ENCODE data around the gene ICA1L.

Gene ICA1L

DNA sequence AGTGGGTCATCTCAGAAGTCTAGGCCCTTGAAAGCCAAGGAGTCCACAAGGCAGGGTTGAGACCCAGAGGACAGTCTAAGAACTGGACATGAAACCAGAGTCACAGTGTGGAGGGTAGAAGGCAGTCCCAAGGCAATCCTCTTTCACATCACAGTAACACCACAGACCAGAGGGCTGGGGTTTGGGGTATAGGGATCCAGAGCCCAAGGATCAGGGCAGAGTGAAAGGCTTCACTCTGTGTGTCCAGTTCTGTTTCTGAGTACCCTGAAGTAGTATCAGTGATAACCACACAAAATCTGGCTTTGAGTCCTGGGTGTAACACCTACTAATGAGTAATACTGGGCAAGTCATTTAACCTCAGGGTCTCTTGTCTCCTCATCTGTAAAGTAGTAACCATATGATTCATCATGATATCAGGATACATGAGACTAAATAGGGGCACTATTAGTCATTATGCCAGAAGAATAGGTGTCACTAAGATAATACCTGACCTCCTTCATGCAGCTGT, 91.0 kb downstream of the ICA1L start:
- DNase-seq = no peak

DNA sequence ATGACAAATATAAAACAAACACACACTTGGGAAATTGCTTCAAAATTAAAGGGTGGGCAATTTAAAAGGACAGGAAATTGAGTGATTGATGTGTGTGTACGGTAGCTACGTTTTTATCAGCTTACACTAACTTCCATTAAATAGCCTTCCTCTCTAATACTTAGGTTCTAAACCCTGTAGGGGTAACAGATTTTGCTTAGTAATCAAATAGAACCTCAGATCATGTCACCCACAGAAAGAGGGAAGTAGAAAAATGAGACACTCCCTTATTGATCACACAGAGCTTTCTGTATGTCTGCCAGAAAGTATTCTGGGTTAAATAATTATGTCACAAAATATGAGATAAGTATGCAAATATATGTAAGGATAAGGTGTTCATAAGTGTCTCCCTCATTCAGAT, 93.3 kb downstream of the ICA1L start:
- DNase-seq = peak in 1 of 2 experiments; percentile 23

DNA sequence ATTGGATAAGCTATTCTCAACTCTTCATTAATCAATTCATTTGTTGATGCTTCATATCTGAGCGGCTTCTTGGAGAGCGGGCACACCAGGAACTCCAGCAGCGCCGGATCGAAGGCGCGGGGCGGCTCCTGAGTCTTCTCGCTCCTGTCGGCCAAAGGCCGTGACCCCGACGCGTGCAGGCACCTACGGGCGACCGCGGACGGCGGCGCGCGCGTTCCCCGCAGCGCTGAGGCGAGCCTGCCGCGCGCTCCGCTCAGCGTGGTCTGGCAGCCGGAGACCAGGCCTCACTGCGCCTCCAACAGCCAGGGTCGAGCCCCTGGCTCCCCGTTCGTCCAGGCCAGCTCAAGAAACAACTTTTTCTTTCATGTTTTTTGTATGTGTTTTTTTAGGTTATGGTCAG, 97.5 kb downstream of the ICA1L start:
- DNase-seq = no peak

DNA sequence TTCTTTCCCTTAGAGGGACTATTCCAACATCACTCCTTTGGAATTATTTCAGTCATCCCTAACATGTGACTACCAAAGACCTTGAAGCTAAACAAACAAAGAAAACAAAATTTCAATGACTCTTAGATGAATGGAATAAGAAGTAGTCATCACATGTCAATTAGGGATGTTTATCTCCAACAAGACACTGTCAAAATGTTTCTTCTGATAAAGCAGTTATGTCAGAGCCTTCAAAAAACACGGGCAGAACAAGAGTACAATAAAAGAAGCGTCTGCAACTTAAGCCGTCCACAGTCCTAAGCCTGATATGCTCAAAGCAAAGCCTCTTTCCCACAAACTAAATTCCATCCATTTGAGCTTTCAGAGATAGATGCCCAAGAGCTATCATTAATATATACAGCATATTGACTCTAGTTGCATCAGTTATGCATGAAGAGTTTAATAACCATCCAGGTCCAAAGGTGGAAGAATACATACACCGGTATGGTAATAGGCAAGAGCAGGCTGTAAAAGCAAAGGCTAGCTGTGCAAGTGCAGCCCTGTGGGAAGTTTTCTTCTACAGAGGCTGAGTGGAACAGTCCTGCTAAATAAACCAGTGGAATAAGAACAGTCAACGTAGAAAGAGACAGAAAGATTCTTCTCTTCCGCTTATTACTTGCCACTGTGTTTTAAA, 98.1 kb downstream of the ICA1L start:
- DNase-seq = no peak

DNA sequence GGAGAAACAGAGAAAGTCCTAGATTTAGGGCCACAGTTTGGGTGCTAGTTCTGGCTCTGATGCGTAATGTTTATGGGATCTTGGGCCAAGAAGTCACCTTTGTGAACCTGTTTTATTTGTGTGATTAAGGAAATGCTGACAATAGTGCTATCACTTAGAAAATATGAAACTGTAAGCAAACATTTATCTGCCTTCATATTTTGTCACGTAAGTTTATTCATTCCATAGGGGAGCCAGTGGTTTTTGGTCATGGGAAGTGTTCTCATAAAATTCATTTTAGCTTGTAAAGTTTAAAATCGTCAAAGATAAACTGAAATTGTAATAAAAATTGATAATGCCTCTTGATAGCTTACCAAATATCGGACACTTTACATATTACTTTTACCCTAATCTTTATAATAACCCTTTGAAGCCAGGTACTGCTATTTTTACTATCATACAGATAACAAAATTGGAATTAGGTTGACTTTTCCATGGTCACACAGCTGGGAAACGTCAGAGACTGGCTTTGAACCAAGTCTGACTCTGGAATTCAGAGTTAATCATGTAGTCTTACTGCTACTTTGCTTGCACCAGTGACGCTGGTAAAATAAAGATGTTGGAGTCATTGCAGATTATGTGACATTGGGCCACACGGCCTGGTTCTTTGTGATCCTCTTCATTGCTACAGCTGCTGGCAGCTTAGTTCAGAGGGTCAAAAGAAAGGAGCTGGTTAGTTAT, 99.7 kb downstream of the ICA1L start:
- no peak for DNase-seq

DNA sequence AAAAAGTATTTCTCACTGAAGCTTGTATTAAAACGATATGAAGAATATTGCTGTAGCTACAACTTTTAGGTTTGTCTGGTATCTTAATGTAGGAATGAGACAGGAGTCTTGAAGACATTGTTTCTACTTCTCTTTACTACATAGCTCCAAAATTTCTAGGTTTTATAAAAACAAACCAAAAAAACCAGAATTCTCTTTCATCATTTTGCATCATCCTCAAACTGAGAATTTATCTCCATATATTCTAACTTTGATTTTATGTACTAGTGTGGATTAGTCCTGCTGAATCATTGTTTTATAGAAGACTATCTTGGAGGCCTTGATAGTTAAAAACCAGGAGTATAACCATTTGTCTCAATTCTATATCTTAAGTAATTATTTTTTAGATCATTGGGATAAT, 100.2 kb downstream of the ICA1L start:
- no peak for DNase-seq

DNA sequence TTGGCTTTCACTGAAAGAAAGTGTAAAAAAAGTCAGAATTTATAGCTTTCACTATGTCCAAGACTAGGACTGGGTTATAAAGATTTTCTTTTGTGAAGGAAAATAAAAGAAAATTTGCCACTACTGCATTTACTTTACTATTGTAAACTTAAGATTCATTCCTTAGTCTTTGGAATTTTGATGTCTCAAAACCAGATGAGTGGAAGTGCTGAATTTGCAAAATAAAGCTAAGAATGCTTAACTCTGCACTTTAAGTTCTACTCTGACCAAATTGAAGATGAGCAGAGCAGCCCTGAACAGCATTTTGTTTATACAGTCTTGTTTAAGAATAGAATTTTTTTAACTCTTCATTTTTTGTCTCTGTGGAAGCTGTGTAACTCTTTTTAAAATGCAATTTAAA, 102.4 kb downstream of the ICA1L start:
- DNase-seq = no peak

DNA sequence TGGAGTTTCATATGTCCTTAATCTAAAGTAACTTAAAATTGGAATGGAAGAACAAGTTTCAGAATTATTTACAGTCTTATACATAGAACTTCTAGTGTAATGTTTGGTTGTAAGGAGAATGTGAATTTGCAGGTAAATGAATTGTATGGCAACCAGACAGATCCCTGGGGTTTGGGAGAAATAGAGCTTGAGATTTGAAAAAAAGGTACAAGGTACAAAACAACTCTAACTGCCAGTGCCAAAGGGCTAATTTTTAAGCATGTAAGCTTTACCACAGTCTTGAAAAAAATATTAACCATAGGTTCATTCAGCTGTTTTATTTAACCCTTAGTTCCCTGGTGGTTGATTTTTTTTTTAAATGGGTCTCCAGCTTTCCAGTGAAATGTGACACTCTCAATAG, 103.3 kb downstream of the ICA1L start:
- DNase-seq = no peak

DNA sequence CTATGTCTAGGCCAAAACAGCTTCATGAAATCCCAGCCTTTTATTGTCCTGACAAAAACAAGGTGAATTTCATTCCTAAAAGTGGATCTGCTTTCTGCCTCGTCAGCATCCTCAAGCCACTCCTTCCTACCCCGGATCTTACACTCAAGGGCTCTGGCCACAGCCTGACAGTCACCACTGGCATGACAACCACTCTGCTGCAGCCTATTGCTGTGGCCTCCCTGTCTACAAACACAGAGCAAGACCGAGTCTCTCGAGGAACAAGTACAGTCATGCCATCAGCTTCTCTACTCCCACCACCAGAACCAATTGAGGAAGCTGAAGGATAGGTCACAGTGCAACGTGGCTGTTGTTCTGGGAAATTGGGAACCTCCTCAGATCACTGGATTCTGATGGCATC, 106.1 kb downstream of the ICA1L start:
- DNase-seq = peak in 1 of 2 experiments; percentile 13

DNA sequence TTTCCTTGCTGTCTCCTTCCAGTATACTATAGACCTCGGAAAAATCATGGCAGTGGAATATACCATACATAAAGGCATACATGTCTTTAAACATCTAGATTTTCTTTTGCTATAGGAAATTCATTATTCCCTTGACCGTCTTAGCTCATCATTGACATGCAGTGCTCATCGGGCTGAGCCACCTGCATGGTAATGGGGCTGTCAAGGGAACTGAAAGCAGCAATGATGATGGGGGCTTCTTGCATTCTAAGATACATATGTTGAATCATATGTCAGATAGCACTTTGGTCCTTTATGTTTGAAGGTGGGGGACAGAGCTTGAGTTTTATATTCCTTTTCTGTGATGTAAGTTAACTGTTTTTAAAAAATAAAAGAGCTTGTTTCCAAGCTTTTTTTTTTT, 106.6 kb downstream of the ICA1L start:
- no peak for DNase-seq

DNA sequence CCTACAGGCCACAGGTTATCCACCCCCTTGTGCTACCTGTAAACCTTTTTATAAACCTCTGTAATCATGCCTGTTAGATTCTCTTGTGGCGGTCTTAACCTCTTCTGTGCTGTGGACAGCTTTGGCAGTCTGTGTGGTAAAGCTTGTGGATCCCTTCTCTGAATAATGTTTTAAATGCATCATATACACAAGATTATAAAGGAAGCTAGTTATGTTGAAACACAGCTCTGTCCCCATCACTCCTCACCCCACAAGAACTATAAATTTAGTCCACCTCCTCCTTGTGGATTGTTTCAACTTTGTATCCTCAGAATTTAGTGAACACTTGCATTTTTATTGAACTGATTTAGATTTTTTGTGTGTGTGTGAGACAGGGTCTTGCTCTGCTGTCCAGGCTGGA, 107.7 kb downstream of the ICA1L start:
- DNase-seq = peak in 1 of 2 experiments; percentile 17

DNA sequence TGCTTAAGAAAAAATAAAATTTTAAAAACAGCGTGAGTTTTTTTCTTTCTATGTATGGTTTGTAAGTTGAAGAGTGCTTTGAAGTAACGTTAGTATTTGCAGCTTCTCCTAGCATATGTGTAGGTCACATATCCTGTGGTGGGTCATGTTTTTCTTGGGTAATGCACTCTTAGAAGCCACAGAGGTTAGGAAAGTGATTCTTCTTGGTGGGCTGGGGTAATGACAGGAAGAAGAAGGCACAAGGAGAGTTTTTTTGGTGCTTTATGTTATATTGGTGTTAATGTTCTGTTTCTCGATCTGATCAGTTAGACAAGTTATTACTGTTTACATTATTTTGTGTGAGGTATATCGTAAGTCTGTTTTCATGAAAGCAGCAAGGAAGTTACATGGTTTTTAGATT, 109.0 kb downstream of the ICA1L start:
- peak; percentile 75 to 80 for DNase-seq

DNA sequence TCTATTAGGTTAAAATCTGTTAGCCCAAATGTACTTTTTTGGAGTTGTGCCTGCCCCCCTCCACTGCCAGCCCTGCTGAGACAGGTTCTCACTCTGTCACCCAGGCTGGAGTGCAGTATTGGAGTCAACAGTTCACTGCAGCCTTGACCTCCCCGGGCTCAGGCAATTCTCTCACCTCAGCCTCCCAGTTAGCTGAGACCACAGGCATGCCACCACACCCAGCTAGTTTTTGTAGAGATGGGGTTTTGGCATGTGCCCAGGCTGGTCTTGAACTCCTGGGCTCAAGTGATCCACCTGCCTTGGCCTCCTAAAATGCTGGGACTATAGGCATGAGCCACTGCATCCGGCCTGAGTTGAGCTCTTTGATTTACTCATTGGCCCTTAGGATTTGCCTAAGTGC, 110.7 kb downstream of the ICA1L start:
- DNase-seq = no peak

DNA sequence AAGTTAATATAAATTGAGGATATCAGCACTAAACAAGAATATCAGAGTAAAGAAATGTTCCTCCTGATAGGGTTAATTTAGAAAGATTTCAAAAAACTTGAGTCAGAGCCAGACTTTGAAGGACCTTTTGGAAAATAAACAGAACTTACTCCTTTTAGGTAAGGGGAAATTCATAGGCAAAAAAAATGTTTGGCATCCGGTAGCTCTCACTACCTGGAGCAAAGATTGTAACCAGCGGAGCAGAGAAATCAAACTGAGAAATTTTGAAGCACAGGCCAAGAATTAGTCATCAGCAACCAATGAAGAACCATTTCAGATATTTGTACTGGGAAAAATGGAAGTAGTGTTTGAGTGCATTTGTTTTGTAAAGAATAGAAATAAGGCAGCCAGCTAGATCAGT, 113.0 kb downstream of the ICA1L start:
- DNase-seq = no peak

DNA sequence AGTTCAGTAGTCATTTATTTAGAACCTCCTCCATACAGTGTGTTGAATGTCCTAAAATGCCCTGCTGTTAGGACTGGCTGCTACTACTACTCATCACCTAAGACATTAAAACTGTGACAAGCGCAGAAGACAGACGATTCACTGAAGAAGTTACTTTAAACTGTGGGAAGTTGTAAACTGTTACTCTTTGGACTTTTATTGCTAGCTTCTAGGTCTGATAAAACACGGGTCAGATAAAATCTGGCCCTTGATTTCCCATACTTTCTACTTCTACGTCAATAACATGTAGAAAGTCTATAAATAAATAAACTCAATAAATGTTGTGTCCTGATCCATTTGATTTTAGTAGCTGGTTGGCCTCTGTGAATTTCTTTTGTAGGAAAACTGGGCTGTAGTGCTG, 113.4 kb downstream of the ICA1L start:
- DNase-seq = no peak

DNA sequence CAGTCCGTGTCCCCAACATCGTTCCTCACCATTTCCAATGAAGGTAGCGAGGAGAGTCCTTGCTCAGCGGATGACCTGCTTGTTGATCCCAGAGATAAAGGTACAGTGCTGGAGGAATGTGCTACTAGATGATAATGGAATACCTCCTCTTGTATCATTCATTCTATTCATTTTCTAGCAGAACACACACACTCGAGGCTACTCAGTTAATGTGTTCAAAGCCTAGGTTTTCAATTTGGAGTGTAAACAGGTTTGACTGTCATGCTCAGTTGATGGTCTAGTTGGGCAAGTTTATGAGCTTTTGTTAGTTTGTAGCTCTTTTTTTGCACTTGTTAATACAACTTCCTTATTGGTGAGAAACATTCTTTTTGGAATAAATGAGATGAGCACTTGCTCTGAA, 114.2 kb downstream of the ICA1L start:
- no peak for DNase-seq

DNA sequence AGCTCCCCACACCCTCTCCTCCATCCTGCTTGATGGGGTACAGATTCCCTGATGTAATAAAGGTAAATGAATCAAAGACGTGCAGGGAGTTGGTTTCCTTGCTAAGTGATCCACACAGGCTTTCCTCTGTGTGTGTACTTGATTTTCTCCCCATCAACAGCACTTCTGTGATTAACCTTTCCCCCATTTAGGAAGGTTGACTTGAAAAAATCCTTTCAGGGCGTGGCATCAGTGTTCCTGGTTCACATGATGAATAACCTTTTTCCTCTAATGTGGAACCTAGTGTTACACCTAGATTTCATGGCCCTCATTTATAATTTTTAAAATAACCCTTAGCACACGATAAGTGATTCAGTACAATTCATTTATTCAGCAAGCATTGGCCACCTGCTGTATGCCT, 115.0 kb downstream of the ICA1L start:
- no peak for DNase-seq

DNA sequence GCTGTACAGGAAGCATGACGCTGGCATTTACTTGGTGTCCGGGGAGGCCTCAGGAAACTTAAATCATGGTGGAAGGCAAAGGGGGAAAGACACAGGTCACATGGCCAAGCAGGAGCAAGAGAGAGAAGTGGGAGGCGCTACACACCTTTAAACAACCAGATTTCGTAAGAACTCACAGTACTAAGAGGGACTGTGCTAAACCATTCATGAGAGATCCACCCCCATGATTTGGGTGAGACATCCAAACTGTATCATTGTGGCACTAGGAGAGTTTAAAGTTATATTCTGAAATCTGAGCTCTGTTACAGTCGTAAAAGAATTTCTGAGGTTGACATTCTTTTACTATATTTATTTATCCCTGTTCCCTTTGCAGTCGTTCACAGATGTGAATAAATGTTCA, 116.6 kb downstream of the ICA1L start:
- DNase-seq = no peak

DNA sequence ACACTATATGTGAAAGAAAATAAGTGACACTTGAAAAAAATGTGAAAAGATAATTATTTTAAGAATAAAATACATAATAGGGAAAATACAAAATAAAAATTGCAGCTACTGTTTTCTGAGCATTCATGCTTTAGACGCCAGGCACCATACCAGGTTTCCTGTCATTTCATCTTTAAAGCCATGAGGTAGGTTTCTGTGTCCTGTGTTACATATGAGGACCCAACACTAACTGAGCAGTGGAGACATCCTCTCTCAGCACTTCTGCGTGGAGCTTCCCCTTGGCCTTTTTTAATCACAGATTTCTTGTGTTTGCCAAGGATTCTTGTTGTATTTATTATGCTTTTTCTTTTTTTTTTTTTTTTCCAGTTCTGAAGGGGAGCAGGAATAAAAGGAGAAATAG, 119.5 kb downstream of the ICA1L start:
- DNase-seq = no peak

DNA sequence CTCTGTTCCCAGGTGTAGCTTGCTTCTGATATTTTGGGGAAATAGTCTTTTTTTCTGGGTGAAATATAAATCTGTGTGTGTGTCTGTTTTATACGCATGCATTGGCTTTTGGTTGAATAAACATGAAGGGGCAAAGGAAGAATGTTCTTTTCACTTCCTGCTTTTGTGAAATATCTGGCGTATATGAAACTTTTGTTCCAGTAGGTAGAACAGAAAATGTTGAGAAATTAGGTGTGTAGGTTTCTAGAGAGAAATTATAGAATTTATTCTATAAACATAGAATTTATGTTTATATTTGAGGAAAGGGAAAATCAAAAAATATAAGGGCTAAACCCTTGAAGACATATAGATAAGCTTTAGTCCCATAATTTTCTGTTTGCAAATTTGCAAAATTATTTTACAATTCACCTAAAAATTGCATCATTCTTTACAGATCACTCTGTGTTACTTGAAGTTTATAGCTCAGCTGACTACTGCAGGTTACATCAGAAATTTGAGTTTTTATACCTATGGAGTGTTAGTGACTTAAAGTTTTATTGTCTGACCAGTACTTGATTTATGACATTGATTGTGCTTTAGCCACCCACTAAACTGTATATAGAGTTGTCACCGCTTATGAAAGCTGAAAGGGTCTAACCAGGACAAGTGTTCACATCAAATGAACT, 120.7 kb downstream of the ICA1L start:
- DNase-seq = no peak

DNA sequence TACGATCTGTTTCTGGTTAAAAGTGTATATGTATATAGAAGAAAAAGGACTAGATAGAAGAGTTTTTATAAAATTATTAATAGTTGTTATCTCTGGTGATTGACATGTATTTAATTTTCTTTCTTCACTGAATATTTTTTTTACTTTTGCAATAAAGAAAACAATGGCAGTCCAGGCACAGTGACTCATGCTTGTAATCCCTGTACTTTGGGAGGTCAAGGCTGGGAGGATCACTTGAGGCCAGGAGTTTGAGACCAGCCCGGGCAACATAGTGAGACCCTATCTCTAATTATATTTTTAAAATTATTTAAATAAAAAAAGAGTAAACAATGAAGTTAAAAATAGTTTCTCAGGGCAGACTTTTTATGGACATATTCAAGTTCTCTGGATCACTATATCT, 122.1 kb downstream of the ICA1L start:
- DNase-seq = no peak

DNA sequence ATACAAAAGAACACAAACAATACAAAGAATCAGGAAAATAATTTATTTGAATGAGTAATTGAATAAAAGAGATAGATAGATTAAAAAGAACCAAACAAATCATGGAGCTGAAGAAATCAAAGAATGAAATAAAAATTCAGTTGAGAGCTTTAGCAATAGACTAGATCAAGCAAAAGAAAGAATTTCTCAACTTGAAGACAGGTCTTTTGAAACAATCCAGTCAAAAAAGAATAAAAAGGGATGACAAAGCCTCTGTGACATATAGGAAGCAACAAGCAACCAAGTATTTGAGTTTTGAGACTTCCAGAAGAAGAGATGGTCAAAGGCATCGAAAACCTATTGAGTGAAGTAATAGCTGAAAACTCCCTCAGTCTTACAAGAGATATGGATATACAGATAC, 128.0 kb downstream of the ICA1L start:
- DNase-seq = no peak

DNA sequence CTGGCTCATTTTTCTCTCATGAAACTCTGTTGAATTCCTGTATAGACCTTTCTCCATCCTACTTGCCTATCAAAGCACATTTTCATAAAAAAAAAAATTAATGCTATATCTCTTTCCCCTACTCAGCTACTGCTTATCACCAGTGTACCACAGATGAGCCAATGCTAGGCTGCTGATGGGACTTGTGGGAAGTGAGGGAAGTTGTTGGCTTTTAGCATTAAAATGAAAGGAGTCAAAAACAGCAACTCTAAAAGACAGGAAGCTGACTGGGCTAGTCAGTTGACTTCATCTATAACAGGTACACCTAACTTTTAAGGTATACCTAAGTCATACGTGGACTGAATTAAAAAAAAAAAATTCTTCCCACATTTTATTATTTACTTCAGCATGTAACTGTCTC, 134.7 kb downstream of the ICA1L start:
- no peak for DNase-seq

DNA sequence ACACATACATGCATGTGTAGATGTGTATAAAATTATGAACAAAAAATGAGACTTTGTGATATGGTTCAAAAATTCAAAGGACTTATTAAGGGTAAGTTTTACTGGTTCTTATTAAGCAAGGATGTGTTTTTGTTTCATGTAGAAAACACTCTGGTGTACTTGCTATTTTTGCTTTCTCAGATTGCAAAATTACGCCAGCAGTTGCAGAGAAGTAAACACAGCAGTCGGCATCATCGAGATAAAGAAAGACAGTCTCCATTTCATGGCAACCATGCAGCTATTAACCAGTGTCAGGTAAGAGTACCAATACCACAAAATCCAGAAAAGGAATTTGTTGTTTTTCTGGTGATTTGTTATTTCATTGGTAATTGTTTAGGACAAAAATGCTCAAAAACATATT, 145.5 kb downstream of the ICA1L start:
- DNase-seq = no peak
